GM19035 (cell line): ENCODE measurements around the gene C13orf46.

Experiments
- ATAC-seq: cut with Tn5 transposase; IDR thresholded peaks from one replicate; pipeline ENCODE4 v1.9.1; 2021; ENCODE audit not compliant: unreplicated experiment

C13orf46 gene

DNA sequence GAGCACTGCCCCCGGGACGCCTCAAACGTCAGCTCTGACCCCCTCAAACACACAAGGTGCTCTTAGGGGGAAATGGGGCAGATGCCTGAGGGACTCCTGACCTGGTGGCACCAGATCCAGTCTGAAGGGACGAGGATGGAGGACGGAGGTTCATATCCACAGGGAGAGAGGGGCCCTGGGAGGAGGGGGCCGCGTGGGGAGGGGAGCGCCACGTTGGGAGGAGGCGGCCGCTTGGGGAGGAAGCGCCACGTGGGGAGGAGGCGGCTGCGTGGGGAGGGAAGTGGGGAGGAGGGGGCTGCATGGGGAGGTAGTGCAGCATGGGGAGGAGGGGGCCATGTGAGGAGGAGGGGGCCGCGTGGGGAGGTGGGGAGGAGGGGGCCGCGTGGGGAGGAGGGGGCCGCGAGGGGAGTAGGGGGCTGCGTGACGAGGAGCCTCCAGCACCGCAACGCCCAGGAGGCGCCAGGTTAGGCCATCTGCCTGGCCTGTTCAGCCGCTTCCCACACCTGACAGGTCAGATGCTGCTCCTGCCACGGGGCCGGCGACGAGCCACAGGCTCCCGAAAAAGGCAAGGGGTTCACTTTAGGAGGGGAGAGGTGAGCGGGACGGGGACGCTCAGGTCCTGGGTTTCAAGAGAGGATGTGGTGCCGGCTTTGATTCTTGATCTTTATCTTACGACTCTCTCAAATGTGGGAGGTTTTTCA, 36.7 kb upstream of the C13orf46 start:
- ATAC-seq: no peak

DNA sequence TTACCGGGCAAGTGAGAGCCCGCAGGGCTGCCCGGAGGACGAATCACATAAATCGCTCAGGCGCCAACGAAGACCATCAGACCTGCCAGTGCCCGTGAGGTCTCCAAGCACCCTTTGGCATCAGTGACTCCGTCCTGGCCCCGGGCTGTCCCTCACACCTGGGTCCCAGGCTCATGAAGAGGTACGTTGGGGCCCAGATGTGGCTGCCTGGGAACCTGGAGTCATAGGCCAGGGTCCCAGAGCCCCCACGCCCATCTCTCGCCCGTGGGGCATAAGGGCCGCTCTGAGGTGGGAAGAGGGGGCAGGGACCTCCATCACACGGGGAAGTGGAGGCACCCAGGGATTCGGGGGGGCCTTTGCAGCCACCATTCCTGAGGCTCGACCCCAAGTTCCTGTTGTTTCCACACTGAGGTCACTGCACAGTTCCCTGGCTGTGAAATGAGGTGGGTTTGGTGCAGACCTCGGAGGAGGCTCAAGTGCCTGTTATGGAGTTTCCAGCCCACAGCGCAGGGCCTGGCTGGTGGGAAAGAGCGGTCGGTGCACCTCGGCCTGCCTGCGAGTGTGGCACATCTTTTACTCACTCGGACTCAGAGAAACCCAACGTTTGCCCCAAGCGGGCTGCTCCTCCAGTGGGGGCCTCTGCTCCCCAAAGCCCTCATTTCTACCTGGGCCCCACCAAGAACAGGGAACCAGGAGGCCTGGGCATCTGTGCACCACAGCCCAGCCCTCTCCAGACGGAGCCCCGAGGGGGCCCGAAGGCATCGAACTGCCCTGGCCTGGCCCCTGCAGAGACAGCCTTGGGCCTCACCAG, 35.9 kb upstream of the C13orf46 start:
- no peak for ATAC-seq

DNA sequence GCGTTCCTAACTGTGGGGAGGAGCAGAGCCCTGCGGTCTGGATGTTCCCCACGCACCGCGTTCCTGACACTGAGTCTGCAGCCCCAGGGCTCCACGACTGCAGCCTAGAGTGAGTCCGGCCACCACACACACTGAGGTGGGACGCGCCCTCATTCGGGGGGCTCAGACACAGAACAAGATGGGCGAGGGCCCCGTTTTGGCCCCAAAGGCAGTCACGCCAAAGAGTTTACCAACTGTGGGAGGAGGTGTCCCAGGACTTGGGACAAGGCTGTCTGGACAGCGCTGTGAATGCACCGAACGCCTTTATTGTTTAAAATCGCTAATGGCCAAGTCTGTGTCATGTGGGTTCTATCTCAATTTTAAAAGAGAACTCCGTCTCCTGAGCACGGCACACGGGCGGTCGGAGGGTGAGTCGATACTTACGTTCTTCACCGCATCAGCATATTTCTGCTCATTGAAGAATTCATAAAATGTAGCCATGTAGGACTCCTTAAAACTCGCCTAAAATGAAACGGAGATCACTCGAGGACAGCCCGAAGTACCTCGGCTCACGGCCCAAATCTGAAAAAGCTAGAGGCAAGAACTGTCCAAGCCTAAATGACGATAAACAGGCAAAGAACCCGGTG, 35.2 kb upstream of the C13orf46 start:
- no peak for ATAC-seq

DNA sequence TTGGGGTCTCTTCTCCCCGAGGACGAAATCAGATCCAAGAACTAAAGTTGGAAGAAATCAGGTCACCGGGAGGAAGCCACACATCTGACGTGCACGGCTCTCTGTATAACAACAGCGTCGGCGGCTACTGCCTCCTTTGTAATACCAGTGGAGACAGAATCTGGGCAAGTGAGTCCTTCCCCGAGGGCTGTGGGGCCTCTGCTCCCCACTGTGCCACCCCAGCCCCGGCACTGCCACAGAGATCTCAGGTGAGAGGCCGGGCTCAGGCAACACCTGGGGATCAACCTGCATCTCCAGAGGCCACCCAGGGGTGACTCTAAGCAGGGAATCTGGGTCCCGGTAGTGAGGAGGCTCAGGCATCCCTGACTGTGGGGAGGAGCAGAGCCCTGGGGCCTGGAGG, 33.7 kb upstream of the C13orf46 start:
- ATAC-seq: no peak

DNA sequence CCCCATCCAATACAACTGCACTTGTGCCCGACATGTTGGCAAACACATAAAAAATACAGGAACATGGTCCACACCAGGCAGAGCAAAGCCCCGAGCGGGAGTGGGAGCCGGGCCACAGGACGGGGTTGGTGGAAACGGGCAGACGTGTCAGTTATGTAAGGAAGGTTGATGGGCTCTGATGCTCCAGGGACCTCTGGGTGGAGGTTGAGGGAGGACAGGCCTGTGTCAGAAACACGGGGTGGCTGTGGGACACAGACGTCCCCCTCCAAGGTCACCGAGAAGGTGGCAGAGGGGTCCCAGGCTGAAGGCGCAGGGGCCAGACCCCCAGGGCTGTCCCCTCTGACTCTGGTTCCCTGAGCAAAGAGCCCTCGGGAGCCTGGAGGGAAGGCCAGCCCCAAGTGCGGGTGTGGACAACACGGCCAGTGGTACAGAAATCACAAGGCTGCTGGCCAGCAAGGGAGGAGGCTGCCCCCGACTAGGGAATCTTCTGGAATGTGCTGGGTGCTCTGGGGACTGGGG, 31.4 kb upstream of the C13orf46 start:
- ATAC-seq: no peak

DNA sequence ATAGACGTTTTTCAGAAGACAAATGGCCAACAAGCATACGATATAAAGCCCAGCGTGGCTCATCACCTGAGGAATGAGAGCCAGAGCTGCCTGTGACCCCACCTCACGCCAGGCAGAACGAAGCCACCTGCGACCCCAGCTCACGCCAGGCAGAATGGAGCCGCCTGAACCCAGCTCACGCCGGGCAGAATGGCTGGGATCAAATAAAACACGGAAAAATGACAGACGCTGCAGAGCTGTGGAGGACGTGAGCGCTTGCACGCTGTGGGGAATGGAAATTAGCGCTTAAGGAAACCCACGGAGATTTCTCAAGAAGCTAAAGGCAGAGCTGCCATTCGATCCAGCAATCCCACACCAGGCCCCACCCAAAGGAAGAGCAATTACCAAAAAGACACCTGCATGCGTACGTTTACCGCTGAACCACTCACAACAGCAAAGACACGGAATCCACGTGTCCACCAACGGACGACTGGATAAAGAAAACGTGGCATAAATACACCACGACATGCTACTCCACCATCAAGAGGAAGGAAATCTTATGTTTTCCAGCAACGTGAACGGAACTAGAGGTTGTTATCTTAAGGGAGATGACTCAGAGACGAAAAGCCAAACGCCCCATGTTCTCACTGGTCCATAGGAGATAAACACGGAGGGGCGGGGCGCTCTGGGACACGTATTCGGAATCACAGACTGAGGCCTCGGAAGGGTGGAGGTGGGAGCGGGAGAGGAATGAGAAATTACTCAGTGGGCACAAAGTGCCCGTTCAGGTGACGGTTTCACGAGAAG, 30.7 kb upstream of the C13orf46 start:
- ATAC-seq: no peak

DNA sequence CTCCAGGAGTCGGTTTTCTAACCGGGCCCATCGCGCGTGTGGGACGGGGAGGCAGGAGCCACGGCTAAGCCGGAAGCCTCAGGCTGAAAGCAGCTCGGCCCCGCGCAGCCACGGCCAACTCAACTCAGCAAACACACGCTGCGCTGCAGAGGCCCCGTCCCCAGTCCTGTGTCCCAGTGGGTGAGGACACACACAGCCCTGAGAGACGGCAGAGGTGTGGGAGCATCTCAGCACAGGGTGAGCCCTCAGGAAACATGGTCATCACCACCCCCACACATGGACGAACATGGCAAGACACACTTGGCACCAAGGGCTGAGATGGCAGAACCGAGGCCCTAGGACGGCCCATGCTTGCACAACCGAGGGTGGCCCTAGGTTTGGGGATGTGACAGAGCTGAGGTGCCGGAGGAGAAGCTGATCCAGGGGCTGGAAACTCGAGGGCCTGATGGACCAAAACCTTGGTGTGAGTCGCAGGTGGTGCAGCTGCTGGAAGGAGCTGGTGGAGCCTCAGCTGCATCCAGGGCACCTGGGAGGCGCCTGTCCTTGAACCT, 29.0 kb upstream of the C13orf46 start:
- ATAC-seq: no peak

DNA sequence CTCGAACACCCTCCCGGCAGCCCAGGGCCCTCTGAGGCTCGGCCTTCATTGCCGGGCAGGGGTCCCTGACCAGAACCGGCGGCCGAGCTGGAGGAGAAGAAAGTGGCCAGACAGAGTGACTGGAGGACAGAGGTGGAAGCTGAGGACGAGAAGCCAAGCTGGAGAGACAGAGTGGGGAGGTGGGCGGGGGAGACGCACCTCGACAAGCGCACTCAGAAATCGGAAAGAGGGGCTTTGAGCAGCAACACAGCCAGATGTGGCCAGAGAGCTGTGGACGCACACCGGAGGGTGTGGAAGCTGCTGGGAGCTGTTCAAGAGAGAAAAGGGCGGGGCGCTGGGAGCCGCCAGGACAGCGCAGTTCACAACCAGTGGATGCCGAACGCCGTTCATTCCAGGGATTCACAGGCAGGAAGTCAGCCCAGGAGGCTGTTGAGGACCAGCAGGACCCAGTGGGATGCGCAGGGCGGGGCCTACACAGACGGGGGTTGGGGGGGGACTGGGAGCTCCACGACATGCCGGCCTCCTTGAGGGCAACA, 28.2 kb upstream of the C13orf46 start:
- no peak for ATAC-seq

DNA sequence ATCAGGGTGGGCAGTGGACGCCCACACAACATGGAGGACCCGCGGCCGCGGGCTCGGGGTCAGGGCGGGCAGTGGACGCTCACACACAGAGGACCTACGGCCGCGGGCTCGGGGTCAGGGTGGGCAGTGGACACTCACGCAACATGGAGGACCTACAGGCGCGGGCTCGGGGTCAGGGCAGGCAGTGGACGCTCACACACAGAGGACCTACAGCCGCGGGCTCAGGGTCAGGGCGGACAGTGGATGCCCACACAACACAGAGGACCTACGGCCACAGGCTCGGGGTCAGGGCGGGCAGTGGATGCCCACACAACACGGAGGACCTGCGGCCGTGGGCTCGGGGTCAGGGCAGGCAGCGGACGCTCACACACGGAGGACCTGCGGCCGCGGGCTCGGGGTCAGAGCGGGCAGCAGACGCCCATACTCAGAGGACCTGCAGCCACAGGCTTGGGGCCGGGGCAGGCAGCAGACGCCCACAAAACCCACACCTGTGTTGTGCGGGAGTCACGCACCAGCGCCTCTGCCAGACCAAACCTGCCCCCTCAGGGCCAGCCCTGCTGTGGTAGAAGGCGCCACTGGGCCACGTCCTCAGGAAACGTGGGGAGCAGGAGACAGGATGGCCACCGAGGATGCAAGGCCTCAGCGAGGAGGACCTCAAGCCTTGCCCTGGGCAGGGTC, 27.6 kb upstream of the C13orf46 start:
- no peak for ATAC-seq

DNA sequence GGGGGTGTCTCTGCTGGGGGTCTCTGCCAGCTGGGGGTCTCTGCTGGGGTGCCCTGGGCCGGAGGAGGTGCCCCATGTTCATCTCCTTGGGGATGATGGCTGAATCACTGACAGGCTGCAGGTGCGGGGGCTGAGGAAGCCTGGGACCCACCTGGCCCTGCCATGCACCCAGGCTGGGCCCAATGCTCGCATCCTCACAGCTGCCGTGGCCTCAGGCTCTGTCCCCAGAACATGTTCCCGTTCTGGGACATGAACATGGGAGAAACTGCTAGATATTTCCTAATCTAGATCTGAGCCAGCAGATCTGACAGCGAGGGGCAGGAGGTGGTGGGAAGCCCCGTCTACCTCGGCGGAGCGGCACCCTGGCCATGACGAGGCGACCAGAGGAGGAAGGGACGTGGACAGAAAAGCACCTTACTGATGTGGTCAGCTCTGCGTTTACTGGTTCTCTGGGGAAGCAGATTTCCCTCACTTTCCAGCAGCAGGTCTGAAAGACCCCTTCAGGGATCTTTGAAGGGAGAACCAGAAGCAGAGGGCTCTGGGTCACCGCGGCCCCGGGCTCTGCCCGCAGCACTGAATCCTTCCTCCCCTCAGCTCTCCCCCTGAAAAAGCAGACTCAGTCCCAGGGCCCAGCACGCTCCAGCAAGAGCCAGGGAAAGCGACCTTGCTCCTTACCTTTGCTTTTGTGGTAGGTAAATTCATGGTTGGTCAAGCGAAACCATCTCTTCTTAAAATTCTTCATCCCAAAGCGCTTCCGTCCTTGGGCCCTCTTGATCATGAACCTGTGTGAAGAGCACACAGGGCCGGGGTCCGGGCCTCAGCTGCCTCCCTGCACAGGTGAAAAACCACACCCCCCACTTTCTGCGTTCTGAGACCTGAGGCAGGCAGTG, 26.5 kb upstream of the C13orf46 start:
- ATAC-seq: no peak

DNA sequence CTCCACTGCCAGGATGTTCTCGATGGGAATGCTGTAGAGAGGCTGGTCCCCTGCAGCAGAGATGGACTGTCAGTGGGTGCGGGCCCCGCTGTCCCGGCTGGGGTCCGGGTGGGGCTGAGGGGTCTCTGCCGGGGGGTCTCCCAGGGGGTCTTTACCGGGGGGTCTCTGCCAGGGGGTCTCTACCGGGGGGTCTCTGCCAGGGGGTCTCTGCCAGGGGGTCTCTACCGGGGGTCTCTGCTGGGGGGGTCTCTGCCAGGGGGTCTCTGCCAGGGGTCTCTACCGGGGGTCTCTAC, 25.7 kb upstream of the C13orf46 start:
- no peak for ATAC-seq

DNA sequence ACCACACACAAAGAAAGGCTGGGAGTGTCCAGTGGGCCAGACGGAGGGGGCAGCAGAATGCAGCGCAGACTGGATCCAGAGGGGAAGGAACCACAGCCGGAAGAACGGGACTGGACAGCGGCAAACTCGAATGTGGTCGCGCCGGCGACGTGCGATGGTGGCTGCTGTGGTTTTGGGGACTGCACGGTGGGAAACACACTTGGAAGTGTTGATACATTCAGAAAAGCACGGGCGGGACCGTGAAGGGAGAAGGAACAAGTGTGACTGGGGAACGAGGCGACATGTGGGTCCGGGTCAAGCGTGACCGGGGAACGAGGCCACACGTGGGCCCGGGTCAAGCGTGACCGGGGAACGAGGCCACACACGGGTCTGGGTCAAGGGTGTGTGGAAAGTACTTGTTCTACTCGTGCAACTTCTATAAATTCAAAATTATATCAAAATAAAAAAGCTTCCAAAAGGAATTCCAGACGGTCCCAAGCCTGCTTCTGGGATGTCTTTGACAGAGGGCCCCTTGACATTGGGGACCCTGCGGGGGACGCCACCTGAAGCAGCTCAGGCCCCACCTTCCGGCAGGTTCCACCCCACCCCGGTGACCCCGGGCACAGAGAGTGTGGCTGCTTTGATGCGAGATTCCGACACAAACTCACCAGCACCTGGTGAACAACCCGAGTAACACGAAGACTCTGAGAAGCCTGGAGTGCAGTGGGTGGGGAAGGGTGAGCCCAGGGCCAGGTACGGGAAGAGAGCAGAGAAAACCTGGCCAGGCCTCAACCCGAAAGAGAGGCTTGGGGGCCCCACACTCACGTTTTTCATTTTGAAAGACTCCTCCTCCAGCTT, 25.1 kb upstream of the C13orf46 start:
- no peak for ATAC-seq

DNA sequence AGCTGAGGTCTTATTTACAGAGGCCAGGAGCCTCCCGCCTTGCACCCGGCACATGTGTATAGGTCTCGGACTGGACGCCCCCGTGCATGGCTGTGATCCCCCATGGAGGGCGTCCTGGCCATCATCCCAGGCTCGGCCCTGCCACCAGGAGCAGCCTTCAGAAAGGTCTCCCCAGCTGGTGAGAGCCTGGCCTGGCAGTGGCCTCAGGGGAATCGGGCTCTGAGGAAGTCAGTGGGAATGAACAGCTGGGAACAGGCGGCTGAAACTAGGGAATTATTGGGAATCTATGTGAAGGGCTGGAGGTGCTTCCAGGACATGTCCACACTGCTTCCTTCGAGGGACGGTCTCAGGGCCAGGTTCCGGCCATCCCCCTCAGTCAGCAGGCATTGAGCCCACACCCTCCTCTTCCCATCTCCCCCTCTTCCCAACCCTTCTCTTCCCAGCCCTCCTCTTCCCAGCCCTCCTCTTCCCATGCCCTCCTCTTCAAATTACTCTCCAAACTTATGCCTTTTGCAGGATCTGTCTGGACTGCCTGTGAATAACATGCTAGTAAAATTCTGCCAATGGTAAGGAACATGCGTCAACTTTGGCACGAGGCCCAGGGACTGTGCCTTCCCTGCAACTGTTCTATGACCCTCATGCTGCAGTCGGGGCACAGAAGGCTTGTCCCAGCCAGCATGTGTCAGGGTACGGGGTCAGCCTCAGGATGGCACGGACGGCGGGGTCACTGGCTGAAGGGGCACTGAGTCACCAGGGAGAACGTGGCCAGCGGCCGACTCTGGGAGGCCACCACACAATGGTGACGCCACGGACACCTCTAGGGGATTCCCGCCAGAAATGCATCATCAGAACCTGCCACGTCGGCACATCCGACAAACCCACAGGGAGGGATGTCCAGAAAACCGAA, 24.2 kb upstream of the C13orf46 start:
- no peak for ATAC-seq

DNA sequence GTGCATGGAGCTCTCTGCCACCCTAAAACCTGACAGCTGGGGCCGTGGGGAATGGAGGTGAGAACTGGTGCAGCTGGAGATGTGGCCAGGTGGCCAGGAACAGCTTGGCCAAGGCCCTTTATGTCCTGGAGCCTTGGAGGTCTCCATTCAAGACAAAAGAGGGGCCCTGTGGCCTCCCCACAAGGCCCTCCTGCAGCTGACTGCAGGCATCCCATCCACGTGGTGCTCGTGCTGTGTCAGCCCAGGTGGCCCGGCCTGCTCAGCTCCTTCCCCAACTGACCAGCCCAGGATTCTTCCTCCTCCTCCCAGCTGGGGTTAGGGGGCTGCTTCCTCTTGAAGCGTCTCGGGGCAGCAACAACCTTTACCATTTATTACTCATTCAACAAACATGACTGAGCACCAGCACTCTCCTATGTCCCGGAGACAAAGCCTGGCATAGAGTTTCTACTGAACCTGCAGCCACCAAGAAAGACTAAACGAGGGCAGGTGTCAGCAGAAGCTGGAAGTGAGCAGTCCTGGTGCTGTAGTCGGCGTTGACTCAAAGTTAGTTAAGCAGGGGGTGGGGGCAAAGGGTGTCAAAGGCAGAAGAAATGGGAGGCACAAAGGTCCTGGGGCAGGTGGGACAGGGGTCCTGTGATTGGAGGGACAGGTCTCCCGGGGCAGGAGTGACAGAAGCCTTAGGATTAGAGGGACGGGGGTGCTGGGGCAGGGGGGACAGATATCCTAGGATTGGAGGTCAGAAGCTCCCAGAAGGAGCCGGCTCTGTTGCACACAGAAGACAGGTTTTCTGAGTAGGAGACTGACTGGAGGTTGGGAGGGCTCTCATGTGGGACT, 23.3 kb upstream of the C13orf46 start:
- no peak for ATAC-seq

DNA sequence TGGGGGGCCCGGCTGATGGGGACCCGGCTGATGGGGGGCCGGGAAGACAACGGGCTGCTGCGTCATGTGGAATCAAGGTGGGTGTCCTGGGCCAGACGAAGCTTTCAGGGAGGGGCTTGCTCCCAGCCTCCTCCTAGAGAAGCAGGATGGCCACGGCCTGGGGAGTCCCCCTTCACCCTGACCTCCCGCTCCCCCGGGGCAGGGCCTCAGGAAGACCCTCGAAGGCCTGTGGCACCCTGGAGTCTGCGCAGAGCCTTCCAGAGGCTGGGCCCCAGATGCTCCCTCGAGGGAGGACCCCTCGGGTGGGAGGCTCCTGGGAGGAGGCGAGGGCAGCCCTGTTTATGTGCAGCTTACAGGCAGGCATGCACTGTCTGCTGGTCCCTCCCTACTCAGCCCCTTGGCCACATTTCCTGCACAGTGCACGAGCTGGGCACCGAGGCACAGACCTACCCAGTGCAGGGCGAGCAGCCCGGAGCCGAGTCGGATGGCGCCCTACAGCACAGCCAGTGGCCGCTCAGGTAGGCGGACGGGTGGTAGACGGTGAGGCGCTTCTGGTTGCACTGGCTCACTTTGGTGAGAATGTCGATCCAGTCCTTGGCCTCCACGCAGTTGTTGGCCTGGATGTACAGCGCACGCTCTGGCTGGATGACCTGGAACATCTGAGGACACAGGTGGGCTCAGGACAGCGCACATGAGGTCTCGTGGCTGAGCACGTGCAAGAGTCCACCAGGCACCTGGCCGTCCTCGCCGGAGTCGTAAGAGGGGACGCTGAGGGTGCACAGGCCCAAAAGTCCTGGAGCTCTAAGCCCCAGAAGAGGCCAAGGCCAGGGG, 22.4 kb upstream of the C13orf46 start:
- no peak for ATAC-seq
